Stromal cell of bone marrow (primary cell): ENCODE measurements around the gene UTP11.
A peak's percentile ranks its signal among the peaks of the same experiment; 100 is the strongest.
"Not testable (repeated sequence)": the region's sequence is repeated elsewhere in the genome, so short reads cannot be mapped to it uniquely, and the experiment has no call there.

Source experiments
- DNase-seq: peaks from one replicate; pipeline ENCODE4 v3.0.0-alpha.2; 2012; ENCODE audit warnings: low read depth

The UTP11 gene

DNA sequence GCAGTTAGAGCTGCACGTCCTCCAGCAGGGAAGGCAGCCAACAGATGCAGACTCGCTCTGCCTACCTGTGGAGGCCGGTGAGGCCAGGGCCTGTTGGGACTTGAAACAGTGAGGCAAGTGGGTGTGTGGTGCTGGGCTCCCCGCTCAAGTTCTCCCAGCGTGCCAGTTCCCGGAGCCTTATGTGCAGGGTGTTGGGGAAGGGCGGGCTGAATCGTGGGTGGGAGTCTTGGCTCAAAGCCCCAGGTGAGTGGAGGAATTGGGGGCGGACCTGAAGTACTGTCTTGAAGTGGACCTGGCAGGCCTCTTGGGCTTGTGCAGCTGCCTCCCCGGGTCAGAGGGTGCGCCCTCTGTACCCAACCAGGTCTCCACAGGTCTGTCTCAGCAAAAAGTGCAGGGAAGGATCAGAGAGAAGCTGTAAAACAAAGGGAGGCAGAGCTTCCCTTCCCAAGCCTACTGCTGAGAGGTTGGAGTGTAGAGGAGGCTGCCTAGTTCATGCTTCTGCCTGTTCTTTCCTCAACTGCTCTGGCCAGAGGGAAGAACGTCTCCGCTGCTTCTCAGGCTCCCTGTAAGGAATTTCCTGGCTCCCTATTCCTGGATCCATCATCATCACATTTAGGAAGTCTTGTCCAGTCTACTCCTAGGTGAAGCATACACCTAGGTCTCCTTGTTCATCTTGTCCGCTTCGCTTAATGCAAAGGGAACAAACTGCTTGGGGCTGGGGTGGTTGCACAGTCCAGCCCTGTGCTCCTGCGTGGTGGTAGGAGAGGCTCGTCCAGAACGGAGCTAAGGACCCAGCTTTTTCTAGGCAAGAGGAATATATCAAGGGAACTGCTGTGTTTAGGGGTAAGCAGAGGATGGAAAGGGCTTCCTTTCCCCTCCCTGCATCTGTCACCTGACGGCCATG, 14.9 kb downstream of the UTP11 start:
- no peak for DNase-seq

DNA sequence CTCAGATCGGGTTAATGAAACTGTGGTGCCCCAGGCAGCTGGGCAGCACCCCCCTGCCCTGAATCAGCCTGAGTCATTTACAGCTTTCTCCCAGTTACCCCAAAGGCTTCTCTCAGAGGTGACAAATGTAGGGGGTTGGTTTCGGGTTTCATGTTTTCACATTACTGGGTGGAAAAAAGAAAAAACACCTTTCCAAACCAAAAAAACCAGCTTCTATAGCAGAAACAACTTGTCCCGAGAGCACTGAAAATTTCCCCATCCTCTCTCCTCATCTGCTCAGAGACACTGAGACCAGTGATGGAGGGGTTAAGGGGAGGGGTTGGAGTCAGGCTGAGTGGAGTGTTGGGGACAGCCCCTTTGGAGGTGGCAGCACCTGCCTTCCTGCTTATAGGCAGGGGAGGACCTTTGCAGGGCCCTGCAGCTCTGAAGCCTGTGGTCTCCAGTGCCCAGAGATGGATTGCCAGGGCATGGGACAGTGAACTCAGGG, 15.6 kb downstream of the UTP11 start:
- no peak for DNase-seq

DNA sequence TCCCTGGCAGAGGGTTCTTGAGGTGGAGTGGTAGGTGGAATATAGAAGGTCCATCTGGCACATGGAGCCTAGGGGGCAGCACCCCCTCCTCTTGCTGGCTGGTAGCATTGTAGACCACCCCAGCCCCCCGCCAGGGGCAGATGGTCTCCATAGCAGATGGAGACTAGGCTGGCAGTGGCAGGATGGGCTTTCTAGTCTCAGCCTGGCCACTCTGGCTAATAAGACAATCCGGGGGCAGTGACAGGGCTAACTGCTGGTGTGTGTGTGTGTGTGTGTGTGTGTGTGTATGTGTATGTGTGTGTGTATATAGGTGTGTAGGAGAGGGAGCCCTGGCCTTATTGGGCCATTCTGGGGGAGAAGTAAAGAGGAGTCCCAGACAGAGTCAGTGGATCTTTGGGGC, 16.1 kb downstream of the UTP11 start:
- DNase-seq: no peak

DNA sequence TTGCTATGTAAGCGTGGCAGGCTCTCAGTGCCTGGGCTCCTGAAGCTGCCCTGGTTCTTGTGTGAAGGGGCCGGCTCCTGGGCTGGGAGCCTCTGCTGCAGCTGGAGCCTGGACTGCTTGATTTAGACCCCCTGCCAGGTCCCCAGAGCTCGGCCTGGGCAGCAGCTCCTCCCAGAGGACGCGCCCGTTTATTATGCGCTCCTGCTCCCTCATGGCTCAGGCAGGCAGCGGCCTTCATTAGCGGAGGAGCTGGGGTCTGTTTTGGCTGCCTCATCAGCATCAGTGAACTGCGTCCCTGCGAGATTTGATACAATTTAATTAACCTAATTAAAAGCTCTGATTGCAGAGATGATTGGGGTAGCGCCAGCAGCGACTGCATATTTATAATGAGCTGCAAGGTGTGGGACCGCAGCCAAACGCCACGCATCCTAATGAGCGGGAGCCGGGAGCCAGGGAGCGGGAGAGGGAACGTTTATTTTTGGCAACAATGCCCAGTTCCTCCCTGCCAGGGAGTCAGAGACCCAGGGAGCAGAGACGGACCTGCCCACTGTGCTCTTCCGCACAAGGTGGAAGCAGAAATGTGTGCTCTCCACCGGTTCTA, 16.6 kb downstream of the UTP11 start:
- DNase-seq: no peak

DNA sequence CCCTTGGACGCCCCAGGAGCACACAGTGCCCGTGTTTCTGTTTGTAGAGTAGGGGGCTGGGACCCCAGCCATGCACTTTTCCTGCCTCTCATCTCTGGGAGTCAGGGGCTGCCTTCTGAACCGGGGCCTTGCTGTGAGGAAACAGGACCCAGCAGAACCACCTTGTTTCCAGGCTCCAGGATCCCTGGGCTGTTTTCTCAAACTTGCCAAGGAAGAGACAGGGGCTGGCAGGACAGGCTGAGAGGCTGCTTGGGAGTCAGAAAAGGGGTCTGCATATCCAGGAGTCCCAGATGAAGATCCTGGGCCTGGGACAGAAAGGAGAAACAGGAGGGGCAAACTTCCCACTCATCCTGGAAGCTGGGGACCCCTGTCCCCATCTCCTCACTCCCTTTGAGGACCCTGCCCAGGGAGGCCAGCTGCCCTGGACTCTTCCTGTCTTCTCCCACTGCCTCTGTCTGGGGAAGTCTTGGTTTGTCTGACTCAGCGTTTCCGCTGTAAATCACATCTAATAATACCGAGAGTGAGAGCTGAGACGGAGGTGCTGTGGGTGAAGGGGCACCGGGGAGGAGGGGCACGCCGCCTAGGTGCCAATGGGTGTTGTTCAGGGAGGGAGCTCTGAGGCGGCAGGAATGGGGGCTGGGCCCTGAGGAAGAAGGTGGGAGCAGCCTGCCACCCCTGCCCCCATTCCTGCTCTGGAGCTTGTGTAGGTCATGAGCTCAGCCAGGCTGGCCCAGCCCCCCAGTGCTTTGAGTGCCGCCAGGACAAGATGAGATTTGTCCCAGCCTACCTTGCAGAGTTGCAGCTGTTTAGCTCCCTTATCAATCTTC, 17.4 kb downstream of the UTP11 start:
- DNase-seq: peak; percentile 54

DNA sequence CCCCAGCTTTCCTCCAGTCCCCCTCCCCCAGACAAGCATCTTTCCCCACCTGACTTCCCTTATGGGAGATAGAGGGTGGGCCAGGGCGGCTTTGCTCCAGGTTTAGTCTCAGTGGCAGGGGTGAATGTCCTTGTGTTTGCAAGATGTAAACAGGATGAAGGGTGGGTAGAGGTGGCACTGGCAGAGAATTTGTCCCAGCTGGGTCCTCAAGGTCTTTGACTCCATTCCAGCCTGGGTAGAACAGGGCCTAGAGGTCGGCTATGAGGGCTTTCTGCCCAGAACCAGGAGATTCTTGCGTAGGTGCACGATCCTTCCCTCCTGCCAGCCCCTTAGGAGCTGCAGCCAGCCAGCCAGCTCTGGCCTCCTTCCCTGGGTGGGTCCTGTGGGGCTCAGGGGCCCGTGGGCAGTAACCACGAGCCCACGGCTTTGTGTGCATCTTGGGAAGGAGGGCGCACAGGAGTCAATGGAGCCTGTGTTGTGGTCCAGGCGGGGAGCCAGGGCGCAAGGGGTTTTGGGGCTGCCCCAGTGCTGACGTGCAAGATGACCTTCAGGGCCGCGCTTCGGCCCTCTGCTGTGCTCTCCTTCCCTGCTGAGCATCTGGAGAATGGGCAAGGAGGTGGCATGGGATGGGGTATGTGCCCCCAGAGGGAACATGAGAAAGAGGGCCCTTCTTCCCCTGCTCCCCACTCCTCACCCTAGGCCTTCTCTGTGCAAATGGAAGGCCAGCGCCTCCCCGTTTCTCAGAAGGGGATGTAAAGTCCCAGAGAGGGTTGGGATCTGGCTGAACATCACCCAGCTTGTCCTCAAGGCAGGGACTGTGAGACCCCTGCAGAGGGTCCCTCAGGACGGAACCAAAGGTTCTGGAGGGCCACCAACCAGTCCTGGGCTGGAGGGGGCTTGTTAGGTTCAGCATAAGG, 18.3 kb downstream of the UTP11 start:
- no peak for DNase-seq

DNA sequence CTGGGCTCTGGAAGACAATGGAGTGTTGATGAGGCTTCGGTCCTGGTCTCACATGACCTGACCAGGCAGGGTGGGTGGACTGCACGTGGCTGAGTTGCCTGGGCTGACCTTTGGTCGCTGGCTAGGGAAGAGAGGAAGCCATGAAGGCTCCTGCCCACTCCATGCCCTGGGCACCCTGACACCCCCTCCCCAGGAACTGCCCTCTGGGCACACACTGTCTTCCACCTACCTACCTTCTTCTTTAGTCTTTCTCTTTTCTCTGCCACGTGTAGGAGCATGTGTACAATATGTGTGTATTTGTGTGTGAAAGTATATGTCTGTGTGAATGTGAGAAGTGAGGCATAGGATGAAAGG, 19.0 kb downstream of the UTP11 start:
- DNase-seq: no peak

DNA sequence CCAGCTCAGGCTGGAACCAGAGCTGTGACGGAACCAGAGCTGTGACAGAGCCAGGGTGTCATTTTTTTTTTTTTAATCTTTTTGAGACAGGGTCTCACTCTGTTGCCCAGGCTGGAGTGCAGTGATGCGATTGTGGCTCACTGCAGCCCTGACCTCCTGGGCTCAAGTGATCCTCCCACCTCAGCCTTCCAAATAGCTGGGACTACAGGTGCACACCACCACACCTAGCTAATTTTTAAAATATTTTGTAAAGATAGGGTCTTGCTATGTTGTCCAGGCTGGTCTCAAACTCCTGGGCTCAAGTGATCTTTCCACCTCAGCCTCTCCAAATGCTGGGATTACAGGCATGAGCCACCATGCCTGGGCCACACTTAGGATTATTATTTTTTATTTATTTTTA, 20.5 kb downstream of the UTP11 start:
- DNase-seq: not testable (repeated sequence)

DNA sequence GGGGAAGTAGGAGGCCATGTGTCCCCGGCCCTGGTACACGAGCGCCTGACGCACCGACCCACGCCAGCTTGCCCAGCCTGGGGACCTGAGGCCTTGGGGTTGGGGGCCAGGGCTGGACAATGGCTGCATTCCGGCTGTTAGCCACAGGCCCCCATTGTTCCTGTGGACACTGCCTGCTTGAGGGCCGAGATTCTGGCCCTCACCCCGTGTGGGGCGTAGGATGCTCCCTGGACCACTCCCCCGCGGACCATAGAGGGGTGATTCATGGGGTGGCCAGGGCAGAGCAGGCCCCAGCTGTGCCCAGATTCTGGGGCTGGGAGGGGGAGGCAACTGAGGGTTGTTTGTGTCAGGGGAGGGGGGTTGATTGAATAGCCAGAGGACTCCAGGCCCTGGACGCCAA, 22.3 kb downstream of the UTP11 start:
- no peak for DNase-seq

DNA sequence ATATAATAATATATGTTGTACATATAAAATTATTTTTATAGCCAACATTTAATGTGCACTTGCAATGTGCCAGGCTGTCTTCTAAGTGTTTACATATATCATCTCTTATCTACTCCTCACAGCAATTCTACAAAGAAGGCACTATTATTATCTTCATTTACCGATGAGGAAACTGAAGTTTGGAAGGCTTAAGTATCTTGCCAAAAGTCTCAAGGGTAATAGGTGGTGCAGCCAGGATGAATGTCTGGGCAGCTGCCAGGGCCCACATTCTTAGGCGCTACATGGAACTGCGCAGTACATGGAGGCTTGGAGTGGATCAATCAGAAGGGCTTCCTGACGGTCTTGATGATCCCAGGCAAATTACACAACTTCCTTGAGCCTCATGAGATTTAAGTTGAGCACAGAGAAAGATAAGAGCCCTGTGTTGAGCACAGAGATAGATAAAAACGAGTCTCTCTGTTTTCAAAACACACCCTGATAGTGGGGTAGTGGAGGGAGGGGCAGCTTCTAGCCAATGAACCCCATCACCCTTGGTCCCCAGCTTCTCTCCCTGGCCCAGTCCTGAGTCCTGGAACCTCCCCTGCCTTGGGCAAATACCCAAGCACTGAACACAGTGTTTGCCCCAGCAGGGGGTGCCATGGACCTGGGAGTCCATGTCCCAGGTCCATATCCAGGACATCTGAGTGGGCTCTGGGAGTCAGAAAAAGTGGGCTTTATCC, 24.8 kb downstream of the UTP11 start:
- DNase-seq: no peak

DNA sequence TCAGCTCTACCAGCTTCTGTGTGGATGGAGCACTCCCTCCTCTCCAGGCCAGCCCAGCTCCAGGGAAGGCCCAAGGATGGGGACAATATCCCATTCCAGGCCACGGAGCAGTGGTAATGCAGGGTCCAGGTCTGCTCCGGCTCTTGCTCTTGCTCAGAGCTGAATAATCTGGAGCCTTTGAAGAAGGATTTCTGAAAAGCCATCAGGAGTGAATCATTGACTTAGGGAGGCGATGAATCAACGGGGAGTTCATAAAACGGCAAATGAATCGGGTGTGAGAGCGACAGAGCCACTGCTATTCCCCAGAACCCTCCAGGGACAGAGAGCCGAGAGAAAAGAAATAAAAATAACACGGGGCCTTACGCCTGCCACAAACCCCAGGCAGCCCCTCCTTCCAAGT, 26.3 kb downstream of the UTP11 start:
- DNase-seq: peak; percentile 57

DNA sequence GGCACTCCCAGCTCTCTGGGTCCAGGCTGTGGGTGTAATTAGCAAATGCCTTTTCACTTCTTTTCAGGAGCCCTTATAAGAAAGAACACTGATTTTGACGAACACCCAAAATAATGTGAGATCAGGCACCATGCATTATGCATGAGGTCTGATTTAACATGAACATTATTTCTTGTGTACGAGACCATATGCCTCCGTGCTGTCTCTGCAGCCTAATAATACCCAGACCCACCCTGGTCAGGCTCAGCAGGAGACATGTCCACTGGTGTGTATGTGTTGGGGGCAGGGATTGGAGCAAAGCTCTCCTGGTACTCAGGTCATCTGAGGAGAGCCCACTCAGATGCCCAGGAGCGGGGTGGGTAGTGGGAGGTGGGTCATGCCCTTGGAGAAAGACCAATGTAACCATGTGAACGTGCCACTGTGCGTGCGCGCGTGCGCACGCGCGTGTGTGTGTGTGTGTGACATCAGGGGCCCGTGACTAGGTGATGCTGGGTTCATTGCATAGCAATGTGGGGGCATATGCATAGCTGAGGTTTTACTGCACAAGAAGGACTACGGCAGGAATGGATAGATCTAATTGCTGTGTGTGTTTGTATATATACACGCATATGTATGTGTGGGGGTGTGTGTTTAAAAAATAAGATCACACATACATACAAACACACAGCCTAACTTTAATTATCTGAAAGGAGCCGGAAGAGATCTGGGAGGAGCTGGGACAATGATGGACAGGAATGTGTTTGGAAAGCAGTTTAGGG, 27.0 kb downstream of the UTP11 start:
- DNase-seq: no peak

DNA sequence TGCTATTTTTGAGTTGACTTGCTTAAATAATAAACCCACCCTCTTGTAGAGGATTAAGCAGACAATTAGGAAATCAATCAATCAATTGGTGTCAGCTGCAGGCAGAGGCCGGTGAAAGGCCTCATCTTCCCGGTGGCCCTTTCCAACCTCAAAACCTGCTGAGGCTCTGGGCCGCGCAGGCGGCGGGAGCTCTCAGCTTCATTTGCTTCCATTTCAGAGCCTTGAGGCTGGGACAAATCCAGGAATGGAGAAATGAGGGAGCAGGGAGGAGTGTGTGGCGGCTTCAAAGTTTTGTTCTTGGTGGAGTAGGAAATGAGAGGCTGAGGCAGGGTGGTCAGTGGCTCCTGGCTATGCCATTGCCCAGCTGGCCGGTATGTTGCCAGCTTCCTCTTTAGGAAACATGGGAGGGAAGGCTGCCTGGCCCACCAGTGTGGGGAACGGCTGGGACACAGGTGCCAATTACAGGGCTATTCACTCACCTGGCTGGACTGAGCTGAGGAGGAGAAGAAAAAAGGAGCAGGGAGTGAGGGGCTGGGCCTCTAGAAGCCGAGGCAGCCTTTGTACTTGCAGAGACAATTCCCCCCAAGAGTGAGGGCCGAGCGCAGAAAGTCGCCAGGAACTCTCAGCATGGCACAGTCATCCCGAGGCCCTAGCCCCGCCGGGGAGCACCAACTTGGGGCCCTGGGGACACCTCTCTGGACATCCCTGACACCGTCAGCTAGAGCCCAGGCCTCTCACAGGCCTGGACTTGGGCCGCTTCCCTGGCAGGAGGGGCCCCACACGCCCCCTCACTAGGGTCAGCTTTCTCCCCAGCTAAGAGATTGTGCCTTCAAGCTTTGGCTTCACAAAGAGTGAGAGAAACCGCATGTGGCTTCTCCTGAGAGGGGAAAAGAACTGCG, 29.7 kb downstream of the UTP11 start:
- no peak for DNase-seq

DNA sequence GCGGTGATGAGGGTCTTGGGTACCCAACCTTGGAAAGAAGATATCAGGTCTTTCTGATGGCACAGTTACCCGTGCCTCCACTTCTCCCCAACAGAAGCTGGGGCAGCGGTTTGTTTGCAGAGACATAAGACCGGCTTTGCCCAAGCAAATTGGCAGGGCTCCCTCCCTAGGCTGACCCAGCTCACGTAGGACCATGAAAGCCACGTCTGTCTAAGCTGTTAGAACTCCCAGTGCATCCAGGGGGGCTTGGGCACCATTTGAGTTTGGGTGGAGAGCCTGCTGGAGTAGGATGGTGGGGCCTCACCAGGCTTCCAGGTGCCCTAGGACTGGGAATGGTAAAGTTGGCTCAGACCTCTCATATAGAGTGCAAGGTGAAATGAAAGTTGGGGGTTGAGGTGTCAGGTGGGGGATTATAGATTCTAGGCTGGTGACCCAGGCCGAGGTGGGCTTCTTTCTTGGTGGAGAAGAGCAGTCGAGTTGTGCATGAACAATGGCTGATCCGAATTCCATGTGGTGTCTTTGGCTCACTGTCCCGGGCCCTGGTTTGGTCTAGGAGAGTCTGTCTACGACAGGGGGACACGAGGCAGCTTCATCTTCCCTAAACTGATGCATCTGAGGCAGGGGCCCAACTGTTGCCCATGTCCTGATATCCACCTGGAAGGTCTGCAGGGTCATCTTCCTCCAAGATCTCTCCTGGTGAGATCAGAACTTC, 30.7 kb downstream of the UTP11 start:
- DNase-seq: no peak

DNA sequence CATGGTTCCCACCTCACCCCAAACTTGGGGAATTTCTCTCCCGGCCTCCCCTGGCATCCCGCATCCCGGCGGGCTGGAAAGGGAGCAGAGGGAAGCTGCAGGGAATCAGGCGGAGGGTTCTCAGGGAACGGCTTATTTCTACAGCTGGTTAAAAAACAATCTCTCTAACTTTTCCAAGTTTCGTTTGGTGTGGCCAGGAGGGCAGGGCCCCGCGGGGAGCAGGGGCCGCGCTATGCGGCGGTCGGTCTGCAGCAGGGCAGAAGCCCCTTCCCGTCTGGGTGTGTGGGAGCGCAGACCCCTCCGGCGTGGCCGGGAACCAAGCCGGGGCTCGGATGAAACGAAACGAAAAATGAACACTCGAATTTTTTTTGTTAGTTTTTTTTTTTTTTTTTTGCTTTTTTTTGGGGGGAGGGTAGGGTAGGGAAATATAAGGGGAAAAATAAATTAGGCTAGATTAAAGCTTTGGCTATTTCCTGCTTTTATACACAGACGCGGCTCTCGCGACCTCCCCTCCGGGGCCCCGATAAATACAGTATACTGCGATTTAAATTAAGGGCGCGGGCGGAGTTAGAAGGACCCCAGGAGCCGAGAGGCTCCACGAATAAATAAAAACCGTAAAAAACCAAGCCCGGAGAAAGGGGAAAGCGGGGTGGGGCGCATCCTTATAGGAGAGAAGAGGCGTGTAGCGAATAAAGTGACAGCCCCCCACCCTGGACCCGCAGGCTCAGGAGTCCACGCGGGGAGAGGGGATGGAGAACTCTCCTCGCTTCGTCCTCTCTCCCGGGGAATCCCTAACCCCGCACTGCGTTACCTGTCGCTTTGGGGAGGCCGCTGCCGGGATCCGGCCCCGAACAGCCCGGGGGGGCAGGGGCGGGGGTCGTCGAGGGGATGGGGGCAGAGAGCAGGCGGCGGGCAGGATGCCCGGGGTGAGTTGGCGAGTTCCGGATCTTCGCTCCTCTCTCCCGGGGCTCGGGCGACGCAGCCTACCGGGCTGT, 32.0 kb downstream of the UTP11 start:
- no peak for DNase-seq

DNA sequence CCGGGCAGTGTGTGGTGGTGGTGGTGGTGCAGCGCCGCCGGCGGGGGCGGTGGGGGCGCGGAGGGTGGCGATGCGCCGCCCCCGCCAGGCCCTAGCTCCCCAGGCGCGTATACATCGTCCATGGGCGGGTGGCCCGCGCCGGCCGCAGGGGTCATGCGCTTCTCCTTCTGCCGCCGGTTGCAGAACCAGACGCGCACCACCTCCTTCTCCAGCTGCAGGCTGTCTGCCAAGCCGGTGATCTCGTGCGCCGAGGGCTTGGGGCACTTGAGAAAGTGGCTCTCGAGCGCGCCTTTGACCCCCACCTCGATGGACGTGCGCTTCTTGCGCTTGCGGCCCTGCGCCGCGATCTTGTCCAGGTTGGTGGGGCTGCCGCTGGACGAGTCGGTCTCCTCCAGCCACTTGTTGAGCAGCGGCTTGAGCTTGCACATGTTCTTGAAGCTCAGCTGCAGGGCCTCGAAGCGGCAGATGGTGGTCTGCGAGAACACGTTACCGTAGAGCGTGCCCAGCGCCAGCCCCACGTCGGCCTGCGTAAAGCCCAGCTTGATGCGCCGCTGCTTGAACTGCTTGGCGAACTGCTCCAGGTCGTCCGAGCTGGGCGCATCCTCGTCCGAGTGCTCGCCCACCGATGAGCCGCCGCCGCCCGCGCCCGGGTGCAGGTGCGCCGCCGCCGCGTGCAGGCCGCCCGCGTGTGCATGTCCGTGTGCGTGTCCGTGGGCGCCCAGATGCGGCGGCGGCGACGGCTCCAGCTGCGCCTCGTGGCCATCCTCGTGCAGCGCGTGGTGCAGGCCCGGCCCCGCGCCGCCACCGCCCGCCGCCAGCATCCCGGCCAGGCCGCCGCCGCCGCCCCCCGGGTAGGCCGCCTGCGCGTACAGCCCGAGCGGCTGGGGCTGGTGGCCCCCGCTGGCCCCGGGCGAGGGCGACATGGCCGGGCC, 33.1 kb downstream of the UTP11 start:
- DNase-seq: no peak
